Measurements from ENCODE around the gene TWF2.
A peak's percentile ranks its signal among the peaks of the same experiment; 100 is the strongest.

The TWF2 gene

DNA sequence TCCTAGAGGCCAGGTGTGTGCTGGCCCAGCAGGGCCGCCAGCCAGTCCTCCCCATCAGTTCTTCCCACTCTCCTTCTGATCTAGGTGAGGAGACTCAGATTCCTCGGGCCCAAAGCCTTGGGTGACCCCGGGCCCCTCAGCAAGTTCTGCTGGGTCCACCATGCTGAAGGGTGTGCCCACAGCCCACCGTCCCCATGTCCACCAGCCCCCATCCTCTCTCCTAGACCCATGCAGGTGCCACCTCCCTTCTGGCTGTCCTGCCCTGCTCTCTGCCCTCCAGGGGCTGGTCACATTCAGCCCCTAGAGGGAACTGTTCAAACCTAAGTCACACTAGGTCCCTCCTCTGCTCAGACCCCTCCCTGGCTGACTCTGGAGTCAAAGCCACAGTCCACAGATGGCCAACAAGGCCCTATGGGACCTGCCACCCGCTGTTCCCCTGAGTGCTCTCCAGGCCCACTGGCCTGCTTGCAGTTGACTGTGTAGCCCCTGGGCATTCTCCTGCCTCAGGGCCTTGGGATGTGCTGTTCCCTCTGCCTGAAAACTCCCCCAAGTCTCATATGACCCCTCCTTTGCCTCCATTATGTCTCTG is 12.6 kb downstream of the TWF2 start:
- no peak for TF ChIP-seq CTCF (IDR thresholded peaks at IDR 0.05; ENCODE audit: insufficient read depth, low read length, poor library complexity, severe bottlenecking)
- no peak for DNase-seq (ENCODE audit: extremely low read depth, insufficient read length)
- no peak overlapping the region for H3K4me3 ChIP-seq (replicated peaks; ENCODE audit: low read depth, low read length)
- peaks cover 34% of the 10 kb centered on the region for H3K36me3 ChIP-seq (ENCODE audit: control insufficient read depth, insufficient read depth, low read length)
- no peaks in the 10 kb centered on the region for H3K27me3 ChIP-seq (replicated peaks; ENCODE audit: control insufficient read depth, insufficient read depth, low read length)

- TF ChIP-seq CTCF (IDR thresholded peaks at IDR 0.05; ENCODE audit: insufficient read depth, low read length, poor library complexity, severe bottlenecking): no peak
- no peaks in the 10 kb centered on the region for H3K27me3 ChIP-seq (replicated peaks; ENCODE audit: control insufficient read depth, insufficient read depth, low read length)
- H3K36me3 ChIP-seq (ENCODE audit: control insufficient read depth, insufficient read depth, low read length): peaks cover 27% of the 10 kb centered on the region
- peak; percentile 74 for DNase-seq (ENCODE audit: extremely low read depth, insufficient read length)
- H3K4me3 ChIP-seq (replicated peaks; ENCODE audit: low read depth, low read length): peak within 1 kb of the TSS; percentile 61
These were observed 13.3 kb downstream of the TWF2 start, which contains the start of gene TLR9 for GRCh38 chr3:52225452-52226228. Gene TLR9 (minus strand): TSS chr3:52225645. CDS start chr3:52225529, 116 bp downstream.

GRCh38 chr3:52223449-52224408 is 15.2 kb downstream of the TWF2 start:
- no peak for TF ChIP-seq CTCF (IDR thresholded peaks at IDR 0.05; ENCODE audit: insufficient read depth, low read length, poor library complexity, severe bottlenecking)
- no peak for DNase-seq (ENCODE audit: extremely low read depth, insufficient read length)
- H3K4me3 ChIP-seq (replicated peaks; ENCODE audit: low read depth, low read length): no peak overlapping the region; the same call in 1 of the 2 replicates
- H3K36me3 ChIP-seq (ENCODE audit: control insufficient read depth, insufficient read depth, low read length): peaks cover 10% of the 10 kb centered on the region
- H3K27me3 ChIP-seq (replicated peaks; ENCODE audit: control insufficient read depth, insufficient read depth, low read length): no peaks in the 10 kb centered on the region

- peaks cover 5% of the 10 kb centered on the region for H3K36me3 ChIP-seq (ENCODE audit: control insufficient read depth, insufficient read depth, low read length)
- no peak for DNase-seq (ENCODE audit: extremely low read depth, insufficient read length)
- TF ChIP-seq CTCF (IDR thresholded peaks at IDR 0.05; ENCODE audit: insufficient read depth, low read length, poor library complexity, severe bottlenecking): no peak
- H3K27me3 ChIP-seq (replicated peaks; ENCODE audit: control insufficient read depth, insufficient read depth, low read length): no peaks in the 10 kb centered on the region
- H3K4me3 ChIP-seq (replicated peaks; ENCODE audit: low read depth, low read length): no peak overlapping the region
These were observed 16.4 kb downstream of the TWF2 start for GRCh38 chr3:52222319-52223221.
